Transverse colon (tissue), 4 donors: ENCODE measurements around the gene PIK3CD. TPM values are rescaled to one million over a fixed set of nuclear protein-coding genes. Genes with fewer than 3 reads are reported as not detected.

Source experiments
- DNase-seq: peaks from one replicate; pipeline ENCODE4 v3.0.0-alpha.2; 2019
- H3K27ac ChIP-seq, 4 donors: fragments of 200-600 bp; sonication (generic); 2 replicates each; pipeline ENCODE4 v1.5.1; 2016 to 2018; ENCODE audit warnings: inconsistent platforms in 4 of 4
- H3K27me3 ChIP-seq: fragments of 200-600 bp; sonication (generic); 2 replicates; pipeline ENCODE4 v1.5.1; 2017; ENCODE audit warnings: inconsistent platforms
- H3K36me3 ChIP-seq, 4 donors: fragments of 200-600 bp; sonication (generic); 2 replicates each; pipeline ENCODE4 v1.5.1; 2017 to 2019; ENCODE audit warnings: inconsistent platforms in 4 of 4
- H3K4me1 ChIP-seq, 4 donors: fragments of 200-600 bp; sonication (generic); 2 replicates each; pipeline ENCODE4 v1.5.1; 2017 to 2020; ENCODE audit warnings: inconsistent platforms in 4 of 4
- H3K4me3 ChIP-seq, 4 donors: fragments of 200-600 bp; sonication (generic); 1 replicate in 1 of 4; 2 replicates in 3 of 4; pipeline versions ENCODE4 v1.5.1 to v1.6.1; 2017 to 2019; ENCODE audit warnings: inconsistent platforms in 4 of 4
- H3K9me3 ChIP-seq, 2 donors: fragments of 200-600 bp; sonication (generic); 2 replicates each; pipeline ENCODE4 v1.5.1; 2017 to 2019; ENCODE audit warnings: inconsistent platforms in 2 of 2
- CTCF ChIP-seq, 5 experiments: fragments of 200-600 bp in 3 of 5; fragments of 450-650 bp in 2 of 5; sonication (generic) in 3 of 5; IDR thresholded peaks; 1 replicate in 2 of 5; 2 replicates in 3 of 5; pipeline ENCODE4 v1.5.1; 2016 to 2017; ENCODE audit warnings: antibody characterized with exemption in 5 of 5, inconsistent platforms in 3 of 5, mild to moderate bottlenecking in 2 of 5, moderate library complexity in 1 of 5
- EP300 ChIP-seq: sonication (generic); formaldehyde crosslinking; IDR thresholded peaks from one replicate; pipeline ENCODE4 v1.6.1; 2017; ENCODE audit warnings: antibody characterized with exemption, low read depth
- POLR2A ChIP-seq: fragments of 450-650 bp; IDR thresholded peaks from one replicate; pipeline ENCODE4 v1.6.1; 2016; ENCODE audit warnings: antibody characterized with exemption, mild to moderate bottlenecking, moderate library complexity
- POLR2AphosphoS5 ChIP-seq, 3 donors: sonication (generic); formaldehyde crosslinking; IDR thresholded peaks; one replicate each; pipeline ENCODE4 v1.6.1; 2016; ENCODE audit warnings: antibody characterized with exemption in 3 of 3
- WGBS, 2 donors: methylation state at CpG; one replicate each; pipeline ENCODE4 v1.1.5; 2018; ENCODE audit warnings: low coverage in 1 of 2; 5-methylcytosine and 5-hydroxymethylcytosine counted together
- in situ Hi-C, 4 donors: fragments of 200-750 bp; cut with MboI; loops; one replicate each; pipeline versions ENCODE4 v1.15.0 to v1.15.1; 2017; ENCODE audit warnings: low sequenced_read_pairs in 3 of 4, low pct_ligation_motif_present in 1 of 4, low pct_unique_long_range_greater_than_20kb in 1 of 4
- intact Hi-C: fragments of 100-400 bp; cut with DNase I; formaldehyde crosslinking; loops from one replicate; pipeline ENCODE4 v1.15.1; 2023; ENCODE audit warnings: low total_unique reads
- total RNA-seq, 4 donors: library from RNA; depleted of rRNA; stranded (reverse); fragments of >200 nt; gene quantifications; one replicate each; pipeline ENCODE4 v1.1.0, GENCODE V29; 2016

PIK3CD gene
- total RNA-seq, 4 donors from 2014 or later, result 0.20 to 6.7 (median 4.1) TPM

- no peak for TF ChIP-seq CTCF (IDR thresholded peaks at IDR 0.05)
- no peak for TF ChIP-seq POLR2AphosphoS5 (IDR thresholded peaks at IDR 0.05)
- TF ChIP-seq POLR2A, result no peak
- TF ChIP-seq EP300, result no peak
- intact Hi-C loops (no loop called here), in situ Hi-C loops (no loop called here)
- no peaks in the 10 kb centered on the region for H3K9me3 ChIP-seq
- WGBS, 2 donors, result 13 to 83% methylated on average over 2 to 14 of the region's 14 CpGs
- peak overlapping the region in 1 of 4 donors; percentile 81 for H3K4me3 ChIP-seq
- H3K36me3 ChIP-seq, result no peaks in the 10 kb centered on the region
- peaks cover 9 to 42% (median 35%) of the 10 kb centered on the region in 4 donors for H3K4me1 ChIP-seq
- DNase-seq, result no peak
- H3K27me3 ChIP-seq, result peaks cover 48% of the 10 kb centered on the region
- peak overlapping the region in 3 of 4 donors; percentile 61 to 63 (median 62) for H3K27ac ChIP-seq
These were observed 39.0 kb downstream of the PIK3CD start for GRCh38 chr1:9690440-9691107.

GRCh38 chr1:9691108-9691445, 39.5 kb downstream of the PIK3CD start:
- no peak overlapping the region for H3K4me3 ChIP-seq
- no peaks in the 10 kb centered on the region for H3K9me3 ChIP-seq
- H3K27ac ChIP-seq, result no peak overlapping the region
- WGBS, 2 donors, result 78 to 79% methylated on average over 6 of the region's 6 CpGs
- intact Hi-C loops, result no loop called here
- in situ Hi-C loops, result no loop called here
- no peak for DNase-seq
- TF ChIP-seq POLR2AphosphoS5 (IDR thresholded peaks at IDR 0.05) (no peak), CTCF (IDR thresholded peaks at IDR 0.05) (no peak), EP300 (no peak), POLR2A (no peak)
- no peaks in the 10 kb centered on the region for H3K36me3 ChIP-seq
- peaks cover 45% of the 10 kb centered on the region for H3K27me3 ChIP-seq
- peaks cover 9 to 42% (median 35%) of the 10 kb centered on the region in 4 donors for H3K4me1 ChIP-seq

- TF ChIP-seq EP300 (no peak), POLR2AphosphoS5 (IDR thresholded peaks at IDR 0.05) (no peak), CTCF (IDR thresholded peaks at IDR 0.05) (no peak), POLR2A (no peak)
- WGBS, 2 donors, result 60 to 83% methylated on average over 1 to 5 of the region's 5 CpGs
- in situ Hi-C loops (no loop called here), intact Hi-C loops (no loop called here)
- Histone ChIP-seq H3K4me1 (peaks cover 9 to 42% (median 35%) of the 10 kb centered on the region in 4 donors), H3K4me3 (no peak overlapping the region), H3K9me3 (no peaks in the 10 kb centered on the region), H3K27me3 (peaks cover 39% of the 10 kb centered on the region), H3K36me3 (no peaks in the 10 kb centered on the region), H3K27ac (no peak overlapping the region)
- DNase-seq, result no peak
These were observed 40.2 kb downstream of the PIK3CD start for GRCh38 chr1:9691691-9692090.

- H3K36me3 ChIP-seq, result no peaks in the 10 kb centered on the region
- DNase-seq, result no peak
- H3K9me3 ChIP-seq, result no peaks in the 10 kb centered on the region
- no peaks in the 10 kb centered on the region for H3K4me1 ChIP-seq
- H3K27ac ChIP-seq, result no peak overlapping the region
- in situ Hi-C loops (no loop called here), intact Hi-C loops (no loop called here)
- H3K27me3 ChIP-seq, result no peaks in the 10 kb centered on the region
- no peak for TF ChIP-seq POLR2A
- no peak for TF ChIP-seq EP300
- no peak for TF ChIP-seq CTCF (IDR thresholded peaks at IDR 0.05)
- no peak for TF ChIP-seq POLR2AphosphoS5 (IDR thresholded peaks at IDR 0.05)
- 100% methylated on average over 2 of the region's 2 CpGs; no CpG with 5 or more reads in 1 of the 2 donors for WGBS, 2 donors
- no peak overlapping the region for H3K4me3 ChIP-seq
These were observed 45.3 kb downstream of the PIK3CD start for GRCh38 chr1:9696793-9697192.
